ENCODE measurements around the gene FAM180B.

Gene FAM180B

GRCh38 chr11:47569646-47570045 is 16.8 kb upstream of the FAM180B start:
- DNase-seq, result no peak

GRCh38 chr11:47570651-47571356 is 15.7 kb upstream of the FAM180B start:
- peak; percentile 41 to 45 (median 42) for DNase-seq

DNA sequence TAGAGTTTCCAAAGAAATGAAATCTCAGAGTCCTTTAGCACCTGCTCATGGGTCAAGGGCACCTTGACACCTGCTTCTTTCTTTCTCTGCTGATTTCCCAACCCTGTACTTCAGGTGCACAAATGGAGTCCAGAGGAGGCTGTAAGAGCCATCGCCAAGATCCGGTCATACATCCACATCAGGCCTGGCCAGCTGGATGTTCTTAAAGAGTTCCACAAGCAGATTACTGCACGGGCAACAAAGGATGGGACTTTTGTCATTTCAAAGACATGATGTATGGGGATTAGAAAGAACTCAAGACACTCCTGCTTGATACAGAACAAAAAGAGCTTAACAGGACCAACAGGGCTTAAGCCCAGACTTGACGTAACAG is 15.1 kb upstream of the FAM180B start:
- no peak for DNase-seq

DNA sequence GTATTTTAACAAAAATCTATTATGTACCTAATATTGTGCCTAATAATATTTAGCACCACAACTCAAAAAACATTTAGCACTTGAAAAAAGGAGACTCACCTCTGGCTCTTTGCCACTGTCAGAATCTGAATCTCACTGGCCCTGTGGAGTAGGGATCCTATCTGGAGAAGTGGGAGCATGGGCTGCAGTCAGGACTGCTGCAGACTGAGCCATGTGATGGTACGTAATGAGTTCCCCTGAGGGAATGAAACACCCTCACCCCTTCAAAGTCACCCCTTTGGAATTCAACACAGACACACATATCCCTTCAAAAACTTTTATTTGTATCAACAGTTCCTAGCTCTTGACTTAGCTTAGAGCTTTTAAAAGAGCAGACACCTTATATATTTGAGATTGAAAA is 14.6 kb upstream of the FAM180B start:
- DNase-seq, result no peak

DNA sequence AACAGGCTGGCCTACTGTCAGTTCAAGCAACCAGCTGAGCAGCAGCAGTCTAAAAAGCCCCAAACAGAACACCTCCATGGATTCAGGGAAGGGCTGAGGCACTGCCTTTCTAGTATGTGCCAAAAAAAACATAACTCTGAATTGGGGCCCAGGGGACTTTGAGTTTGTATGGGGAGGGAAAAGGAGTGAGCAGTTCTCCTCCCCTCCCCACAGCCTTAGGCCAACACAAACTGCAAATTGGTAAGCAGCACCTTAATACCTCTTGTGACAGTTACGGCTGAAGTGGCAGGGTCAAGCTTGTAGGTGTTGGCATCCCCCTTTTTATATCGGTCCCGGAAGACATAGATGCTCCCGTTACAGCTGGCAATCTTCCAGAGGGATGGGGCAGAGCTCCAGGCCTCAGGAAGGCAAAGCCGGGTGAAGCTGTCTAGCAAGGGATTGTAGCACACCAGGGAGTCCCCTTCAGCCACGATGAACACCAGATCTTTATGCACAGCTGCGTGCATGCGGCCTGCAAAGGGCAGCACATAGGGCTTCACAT is 13.7 kb upstream of the FAM180B start:
- no peak for DNase-seq

GRCh38 chr11:47573321-47573720 is 13.2 kb upstream of the FAM180B start:
- DNase-seq, result no peak

GRCh38 chr11:47577460-47578041 is 8.9 kb upstream of the FAM180B start:
- DNase-seq, result no peak

DNA sequence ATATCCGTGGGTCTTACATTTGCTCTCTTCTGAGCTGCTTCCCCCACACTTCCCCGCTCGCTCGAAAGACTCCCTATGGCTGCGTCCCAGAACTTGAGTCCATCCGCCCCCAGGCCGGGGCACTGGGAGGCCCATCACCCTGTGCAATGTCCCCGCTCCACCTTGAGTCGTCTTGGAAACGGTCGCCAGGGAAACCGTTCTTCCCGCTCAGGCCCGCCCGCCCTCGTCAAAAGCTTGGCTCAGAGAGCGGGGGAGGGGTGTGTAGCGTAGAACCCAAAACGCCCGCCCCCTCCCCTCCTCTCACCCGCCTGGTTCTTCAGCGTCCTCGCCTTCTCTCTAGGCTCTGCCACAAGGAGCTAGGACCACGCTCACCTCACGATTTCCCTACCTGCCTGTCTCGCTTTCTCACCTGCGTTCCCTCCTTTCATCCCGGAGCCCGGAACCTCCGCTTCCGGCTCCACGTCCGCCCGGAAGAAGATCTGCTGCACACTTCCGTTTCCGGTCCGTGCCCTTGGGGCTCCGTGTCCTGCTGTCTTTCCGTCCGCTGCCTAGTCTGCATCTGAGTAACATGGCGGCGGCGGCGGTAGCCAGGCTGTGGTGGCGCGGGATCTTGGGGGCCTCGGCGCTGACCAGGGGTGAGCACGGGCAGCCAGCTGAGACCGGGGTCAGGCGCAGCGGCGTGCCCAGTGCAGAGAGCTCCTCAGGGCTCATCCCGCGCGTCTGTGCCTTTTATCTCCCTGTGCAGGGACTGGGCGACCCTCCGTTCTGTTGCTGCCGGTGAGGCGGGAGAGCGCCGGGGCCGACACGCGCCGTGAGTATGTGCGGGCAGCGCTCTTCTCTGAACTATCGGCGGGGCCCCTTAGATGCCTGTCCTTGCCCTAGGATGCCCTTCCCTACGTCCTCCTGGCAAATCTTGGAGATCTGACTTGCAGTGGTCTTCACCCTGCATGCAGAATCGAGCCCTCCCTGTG is 7.7 kb upstream of the FAM180B start, which contains the start of the genes KBTBD4 and NDUFS3:
KBTBD4 (minus strand) TSS at position 447 of the 971 bp plus-strand sequence; CDS start at position 428, 19 bp downstream.
NDUFS3 (plus strand) TSS at position 551 of the 971 bp plus-strand sequence; CDS start at position 569, 18 bp downstream.
- DNase-seq, result peak; percentile 89 to 93 (median 91)

GRCh38 chr11:47583844-47584243 is 2.6 kb upstream of the FAM180B start:
- no peak for DNase-seq

DNA sequence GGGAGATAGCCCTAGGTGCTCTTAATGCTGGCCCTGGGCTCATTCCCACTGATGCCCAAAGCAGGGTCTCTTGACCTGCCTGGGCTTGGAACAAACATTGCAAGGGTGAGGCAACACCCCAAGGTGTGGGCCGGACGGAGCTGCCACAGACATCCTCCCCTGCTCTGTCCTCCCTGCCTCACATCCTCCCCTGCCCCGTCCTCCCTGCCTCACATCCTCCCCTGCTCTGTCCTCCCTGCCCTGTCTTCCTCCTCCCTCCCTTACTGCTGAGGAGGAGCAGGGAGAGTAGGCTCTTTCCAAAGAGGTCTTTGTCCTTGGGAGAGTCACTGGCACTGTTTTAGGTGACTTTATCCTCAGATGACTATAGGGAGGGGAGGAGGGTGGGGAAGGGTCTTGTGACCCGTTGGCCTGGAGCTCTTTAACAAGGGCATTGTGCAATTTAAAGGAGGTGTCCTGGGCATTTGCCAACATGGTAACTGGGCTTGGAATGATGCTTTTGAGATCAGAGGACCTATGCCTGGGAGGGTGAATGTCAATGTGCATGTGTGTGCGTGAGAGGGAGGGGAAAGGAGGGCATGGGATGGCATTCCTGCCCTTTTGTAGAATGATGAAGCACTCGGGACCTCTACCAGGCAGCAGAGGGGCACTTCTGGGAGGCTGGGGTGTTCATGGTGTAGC is 700 bp downstream of the FAM180B start:
- peak in 1 of 3 donors; percentile 22 for DNase-seq

DNA sequence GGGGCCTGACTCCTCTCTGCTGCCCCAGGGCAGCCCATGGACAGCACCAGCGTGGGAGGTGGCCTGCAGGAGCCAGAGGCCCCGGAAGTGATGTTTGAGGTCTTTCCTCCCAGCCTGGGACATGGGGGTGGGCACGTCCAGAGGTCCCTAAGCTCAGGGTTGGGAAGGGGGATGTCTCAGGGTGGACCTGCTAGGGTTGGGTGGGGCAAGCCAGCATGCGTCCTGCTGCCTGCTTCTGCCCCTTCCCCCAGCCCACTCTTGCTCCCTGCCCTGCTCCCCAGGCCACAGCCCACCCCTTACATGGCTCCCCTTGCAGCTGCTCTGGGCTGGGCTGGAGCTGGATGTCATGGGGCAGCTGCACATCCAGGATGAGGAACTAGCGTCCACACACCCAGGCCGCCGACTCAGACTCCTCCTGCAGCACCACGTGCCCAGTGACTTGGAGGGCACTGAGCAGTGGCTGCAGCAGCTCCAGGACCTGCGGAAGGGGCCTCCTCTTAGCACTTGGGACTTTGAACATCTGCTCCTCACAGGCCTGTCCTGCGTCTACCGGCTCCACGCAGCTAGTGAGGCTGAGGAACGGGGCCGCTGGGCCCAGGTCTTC is 1.3 kb downstream of the FAM180B start:
- DNase-seq, result peak; percentile 87 to 92 (median 88)

GRCh38 chr11:47589118-47589517 is 2.6 kb downstream of the FAM180B start:
- DNase-seq, result no peak

DNA sequence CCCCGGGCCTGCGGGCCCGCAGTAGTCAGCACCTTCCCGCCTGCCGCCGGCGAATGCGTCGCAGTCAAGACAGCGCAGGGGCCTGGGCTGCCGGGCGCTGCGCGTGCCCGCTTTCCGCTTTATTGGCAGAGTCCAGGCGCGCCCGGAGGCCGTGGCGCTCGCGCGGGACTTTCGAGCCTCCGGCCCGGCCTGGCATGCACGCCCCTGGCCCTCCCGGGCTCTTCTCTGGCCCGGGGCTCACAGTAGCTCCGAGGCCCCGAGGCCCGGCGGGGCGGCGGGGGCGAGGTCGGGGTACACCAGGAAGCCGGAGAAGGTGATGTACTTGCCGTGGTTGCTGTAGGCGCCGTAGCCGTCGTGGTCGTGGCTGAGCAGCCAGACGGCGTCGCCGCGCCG is 3.1 kb downstream of the FAM180B start:
- no peak for DNase-seq

- DNase-seq, result no peak
These were observed 3.7 kb downstream of the FAM180B start for GRCh38 chr11:47589977-47590861.

- no peak for DNase-seq
These were observed 5.3 kb downstream of the FAM180B start for GRCh38 chr11:47591764-47592163.

GRCh38 chr11:47592251-47592650 is 5.8 kb downstream of the FAM180B start:
- peak in 1 of 3 donors; percentile 26 for DNase-seq

DNA sequence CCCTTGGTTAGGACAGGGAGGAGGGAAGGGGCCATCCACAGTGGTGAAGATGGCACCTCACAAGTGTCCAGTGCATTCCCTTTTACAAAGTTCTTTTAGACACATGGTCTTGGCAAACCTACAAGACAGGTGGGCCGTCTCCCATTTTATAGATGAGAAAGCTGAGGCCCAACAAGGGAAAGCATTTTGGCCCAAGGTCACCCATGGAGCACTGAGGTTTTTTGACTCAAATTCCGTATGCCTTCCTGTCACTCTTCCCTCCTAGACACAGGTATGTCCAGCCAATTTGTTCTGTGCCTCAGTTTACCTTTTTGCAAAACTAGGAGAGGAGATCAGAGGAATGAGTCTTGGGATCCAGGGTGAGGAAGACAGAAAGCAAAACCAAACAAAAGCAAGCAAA is 6.5 kb downstream of the FAM180B start:
- no peak for DNase-seq

- DNase-seq, result no peak
These were observed 7.0 kb downstream of the FAM180B start for GRCh38 chr11:47593492-47593933.

DNA sequence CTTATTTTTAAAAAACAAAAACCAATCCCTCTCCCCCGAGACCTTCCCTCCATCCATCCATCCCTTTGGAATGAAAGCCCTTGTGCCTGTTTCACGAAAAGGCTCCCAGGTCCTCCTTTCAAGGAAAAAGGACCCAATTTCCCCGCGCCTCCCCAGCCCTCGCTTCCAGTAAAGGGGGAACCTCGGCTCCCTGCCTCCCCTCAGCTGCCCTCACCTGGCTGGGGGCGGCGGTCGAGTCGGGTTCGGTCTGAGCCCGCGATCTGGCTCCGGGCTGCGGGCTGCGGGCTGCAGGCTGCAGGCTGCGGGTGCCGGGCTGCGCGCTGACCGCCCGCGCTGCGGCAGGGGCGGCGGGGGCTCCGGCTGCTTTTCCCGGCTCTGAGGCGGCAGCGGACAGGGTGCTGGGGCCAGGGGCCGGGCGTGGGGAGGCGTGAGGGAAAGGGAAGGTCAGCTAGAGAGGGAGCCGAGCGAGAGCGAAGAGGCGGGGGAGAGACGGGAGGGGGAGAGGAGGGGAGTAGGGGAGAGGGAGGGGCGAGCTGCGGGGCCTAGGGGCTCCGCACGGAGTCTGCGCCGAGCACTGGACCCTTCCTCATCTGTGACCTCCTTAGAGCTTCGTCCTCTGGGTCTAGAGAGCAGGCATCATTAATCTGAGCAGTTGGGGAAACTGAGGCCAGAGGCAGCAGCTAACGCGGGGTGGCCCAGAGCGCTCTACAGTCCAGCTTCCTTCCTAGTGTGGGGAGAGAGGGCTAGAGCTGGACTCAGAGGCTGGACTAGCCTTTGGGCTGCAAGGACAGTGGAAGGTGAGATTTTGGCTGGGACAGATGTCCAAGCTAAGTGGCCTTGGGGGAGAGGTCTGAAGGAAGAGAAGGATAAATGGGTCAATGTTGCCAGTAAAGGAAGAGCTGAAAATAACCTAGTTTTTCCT is 7.7 kb downstream of the FAM180B start, which contains the start of gene C1QTNF4:
C1QTNF4 (minus strand) TSS at position 478 of the 922 bp plus-strand sequence. CDS start 3,601 bp downstream, outside the sequence.
- DNase-seq, result no peak

Measured in suppressor macrophage treated with lipopolysaccharide for 1 hour (primary cell).